Tibial nerve (tissue), 4 donors: ENCODE data around the gene MYD88.

Experiments
- EP300 ChIP-seq, 2 donors: sonication (generic); formaldehyde crosslinking; IDR thresholded peaks; one replicate each; pipeline ENCODE4 v1.6.1; 2017; ENCODE audit warnings: antibody characterized with exemption in 2 of 2, mild to moderate bottlenecking in 1 of 2
- POLR2A ChIP-seq, 2 donors: fragments of 450-650 bp; IDR thresholded peaks; one replicate each; pipeline ENCODE4 v1.6.1; 2017; ENCODE audit warnings: antibody characterized with exemption in 2 of 2, mild to moderate bottlenecking in 2 of 2, moderate library complexity in 2 of 2
- TF ChIP-seq, protein P1 (sequence below), 5 experiments: fragments of 200-600 bp in 3 of 5; fragments of 450-650 bp in 2 of 5; sonication (generic) in 3 of 5; IDR thresholded peaks; one replicate each; pipeline ENCODE4 v1.5.1; 2016 to 2019; ENCODE audit warnings: antibody characterized with exemption in 5 of 5, mild to moderate bottlenecking in 3 of 5, moderate library complexity in 2 of 5

DNA sequence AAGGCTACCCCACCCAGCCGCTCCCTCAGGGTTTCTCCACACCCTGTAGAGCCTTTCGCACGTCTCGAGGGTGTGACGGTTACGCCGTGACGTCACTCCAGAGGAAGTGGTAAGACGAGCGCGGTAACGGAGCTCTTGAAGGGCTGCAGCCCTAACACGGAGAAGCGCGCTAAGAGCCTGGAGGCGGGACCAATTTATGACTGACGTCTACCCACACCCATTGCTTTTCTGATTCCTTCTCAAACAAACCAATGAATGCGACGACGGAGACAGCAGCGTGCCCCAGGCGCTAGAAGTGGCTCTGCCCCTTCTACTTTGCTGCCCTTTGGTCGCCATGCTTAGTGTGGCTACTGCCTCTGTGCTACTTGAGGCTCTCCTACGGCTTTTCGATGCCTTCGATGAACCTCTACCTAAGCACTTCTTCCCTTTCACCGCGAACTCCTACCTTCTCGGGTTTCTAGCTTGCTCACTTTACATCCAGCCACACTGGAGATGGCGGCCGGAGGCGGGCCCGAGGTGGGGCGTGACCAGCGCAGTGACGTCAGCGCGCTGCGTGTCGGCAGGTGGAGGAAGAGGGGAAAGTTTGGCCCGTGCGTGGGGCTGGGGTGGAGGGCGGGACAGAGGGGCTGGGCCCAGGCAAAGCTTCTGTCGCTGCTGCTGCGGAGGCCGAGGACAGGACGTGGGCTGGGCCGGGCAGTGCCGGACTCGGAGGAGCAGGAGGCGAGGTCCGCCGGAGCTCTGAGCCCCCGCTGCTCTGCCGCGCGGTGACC lies 26.7 kb downstream of the MYD88 start, which contains the start of gene OXSR1:
- TF ChIP-seq, protein P1, sequence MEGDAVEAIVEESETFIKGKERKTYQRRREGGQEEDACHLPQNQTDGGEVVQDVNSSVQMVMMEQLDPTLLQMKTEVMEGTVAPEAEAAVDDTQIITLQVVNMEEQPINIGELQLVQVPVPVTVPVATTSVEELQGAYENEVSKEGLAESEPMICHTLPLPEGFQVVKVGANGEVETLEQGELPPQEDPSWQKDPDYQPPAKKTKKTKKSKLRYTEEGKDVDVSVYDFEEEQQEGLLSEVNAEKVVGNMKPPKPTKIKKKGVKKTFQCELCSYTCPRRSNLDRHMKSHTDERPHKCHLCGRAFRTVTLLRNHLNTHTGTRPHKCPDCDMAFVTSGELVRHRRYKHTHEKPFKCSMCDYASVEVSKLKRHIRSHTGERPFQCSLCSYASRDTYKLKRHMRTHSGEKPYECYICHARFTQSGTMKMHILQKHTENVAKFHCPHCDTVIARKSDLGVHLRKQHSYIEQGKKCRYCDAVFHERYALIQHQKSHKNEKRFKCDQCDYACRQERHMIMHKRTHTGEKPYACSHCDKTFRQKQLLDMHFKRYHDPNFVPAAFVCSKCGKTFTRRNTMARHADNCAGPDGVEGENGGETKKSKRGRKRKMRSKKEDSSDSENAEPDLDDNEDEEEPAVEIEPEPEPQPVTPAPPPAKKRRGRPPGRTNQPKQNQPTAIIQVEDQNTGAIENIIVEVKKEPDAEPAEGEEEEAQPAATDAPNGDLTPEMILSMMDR (IDR thresholded peaks at IDR 0.05) = peak in 2 of 5 experiments; percentile 8 to 32
- TF ChIP-seq POLR2A (IDR thresholded peaks at IDR 0.05) (peak; percentile 56 to 86), EP300 (IDR thresholded peaks at IDR 0.05) (peak; percentile 77 to 94)
